Measurements from ENCODE around the gene C4BPB.

DNA sequence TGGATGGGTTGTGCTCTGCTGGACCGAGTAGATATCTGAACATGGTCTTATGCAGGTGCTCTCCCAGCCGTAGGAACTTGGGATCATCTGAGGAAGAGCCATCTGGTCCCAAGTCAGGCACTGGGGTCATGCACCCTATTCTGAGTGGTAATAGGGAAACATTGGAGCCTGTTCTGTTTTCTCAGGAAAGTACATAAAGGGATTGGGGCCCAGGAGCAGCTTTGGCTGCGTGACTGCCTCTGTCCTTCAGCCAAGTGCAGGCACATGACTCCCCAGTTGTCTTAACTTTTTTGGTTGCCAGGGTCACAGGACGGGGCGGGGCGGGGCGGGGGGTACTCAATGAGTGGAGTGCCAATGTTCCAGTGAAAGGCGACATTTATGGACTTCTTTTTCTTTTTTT lies 24.1 kb upstream of the C4BPB start:
- TF ChIP-seq NANOG (IDR thresholded peaks at IDR 0.05; ENCODE audit: insufficient read depth, low read depth, low read length, poor library complexity, severe bottlenecking): no peak
- no peak for TF ChIP-seq CTCF (IDR thresholded peaks at IDR 0.05; ENCODE audit: control extremely low read depth in 1 of 3, insufficient read depth in 1 of 3, low read depth in 1 of 3, low read length in 3 of 3)
- TF ChIP-seq POLR2A (IDR thresholded peaks at IDR 0.05; ENCODE audit: control extremely low read depth in 1 of 2, low read depth in 2 of 2, low read length in 2 of 2): no peak
- TF ChIP-seq SP4 (IDR thresholded peaks at IDR 0.05; ENCODE audit: low read length): no peak
- no peak for TF ChIP-seq HDAC2 (IDR thresholded peaks at IDR 0.05; ENCODE audit: borderline replicate concordance in 1 of 2, low read depth in 2 of 2, low read length in 2 of 2)
- TF ChIP-seq MAX (IDR thresholded peaks at IDR 0.05): no peak

All from H1 (cell line).